ENCODE data around the gene UGT1A3. TPM values are rescaled to one million over a fixed set of nuclear protein-coding genes. Genes with fewer than 3 reads are reported as not detected.

Gene UGT1A3
- total RNA-seq, 1 donor from 2014 or later: not detected

- Mint-ChIP-seq H3K4me3 (no peak overlapping the region), H3K36me3 (ENCODE audit: low read depth) (peaks cover 2% of the 10 kb centered on the region), H3K4me1 (peaks cover 16% of the 10 kb centered on the region), H3K27ac (ENCODE audit: unreplicated experiment) (peak overlapping the region; percentile 70), H3K27me3 (ENCODE audit: low read depth) (no peaks in the 10 kb centered on the region), H3K9me3 (peaks cover 5% of the 10 kb centered on the region)
- TF ChIP-seq, protein P1, sequence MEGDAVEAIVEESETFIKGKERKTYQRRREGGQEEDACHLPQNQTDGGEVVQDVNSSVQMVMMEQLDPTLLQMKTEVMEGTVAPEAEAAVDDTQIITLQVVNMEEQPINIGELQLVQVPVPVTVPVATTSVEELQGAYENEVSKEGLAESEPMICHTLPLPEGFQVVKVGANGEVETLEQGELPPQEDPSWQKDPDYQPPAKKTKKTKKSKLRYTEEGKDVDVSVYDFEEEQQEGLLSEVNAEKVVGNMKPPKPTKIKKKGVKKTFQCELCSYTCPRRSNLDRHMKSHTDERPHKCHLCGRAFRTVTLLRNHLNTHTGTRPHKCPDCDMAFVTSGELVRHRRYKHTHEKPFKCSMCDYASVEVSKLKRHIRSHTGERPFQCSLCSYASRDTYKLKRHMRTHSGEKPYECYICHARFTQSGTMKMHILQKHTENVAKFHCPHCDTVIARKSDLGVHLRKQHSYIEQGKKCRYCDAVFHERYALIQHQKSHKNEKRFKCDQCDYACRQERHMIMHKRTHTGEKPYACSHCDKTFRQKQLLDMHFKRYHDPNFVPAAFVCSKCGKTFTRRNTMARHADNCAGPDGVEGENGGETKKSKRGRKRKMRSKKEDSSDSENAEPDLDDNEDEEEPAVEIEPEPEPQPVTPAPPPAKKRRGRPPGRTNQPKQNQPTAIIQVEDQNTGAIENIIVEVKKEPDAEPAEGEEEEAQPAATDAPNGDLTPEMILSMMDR (conservative IDR thresholded peaks at IDR 0.05): no peak
- no peak for DNase-seq (ENCODE audit: low read depth, low spot score)
These were observed 40.4 kb downstream of the UGT1A3 start for GRCh38 chr2:233769260-233769659.

DNA sequence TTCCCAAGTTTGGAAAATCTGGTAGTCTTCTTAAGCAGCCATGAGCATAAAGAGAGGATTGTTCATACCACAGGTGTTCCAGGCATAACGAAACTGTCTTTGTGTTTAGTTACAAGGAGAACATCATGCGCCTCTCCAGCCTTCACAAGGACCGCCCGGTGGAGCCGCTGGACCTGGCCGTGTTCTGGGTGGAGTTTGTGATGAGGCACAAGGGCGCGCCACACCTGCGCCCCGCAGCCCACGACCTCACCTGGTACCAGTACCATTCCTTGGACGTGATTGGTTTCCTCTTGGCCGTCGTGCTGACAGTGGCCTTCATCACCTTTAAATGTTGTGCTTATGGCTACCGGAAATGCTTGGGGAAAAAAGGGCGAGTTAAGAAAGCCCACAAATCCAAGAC, 43.3 kb downstream of the UGT1A3 start:
- Mint-ChIP-seq H3K4me1 (peaks cover 16% of the 10 kb centered on the region), H3K4me3 (no peak overlapping the region), H3K27me3 (ENCODE audit: low read depth) (no peaks in the 10 kb centered on the region), H3K27ac (ENCODE audit: unreplicated experiment) (no peak overlapping the region), H3K9me3 (peaks cover 11% of the 10 kb centered on the region), H3K36me3 (ENCODE audit: low read depth) (peaks cover 2% of the 10 kb centered on the region)
- DNase-seq (ENCODE audit: low read depth, low spot score): no peak
- TF ChIP-seq, protein P1 (conservative IDR thresholded peaks at IDR 0.05): no peak

DNA sequence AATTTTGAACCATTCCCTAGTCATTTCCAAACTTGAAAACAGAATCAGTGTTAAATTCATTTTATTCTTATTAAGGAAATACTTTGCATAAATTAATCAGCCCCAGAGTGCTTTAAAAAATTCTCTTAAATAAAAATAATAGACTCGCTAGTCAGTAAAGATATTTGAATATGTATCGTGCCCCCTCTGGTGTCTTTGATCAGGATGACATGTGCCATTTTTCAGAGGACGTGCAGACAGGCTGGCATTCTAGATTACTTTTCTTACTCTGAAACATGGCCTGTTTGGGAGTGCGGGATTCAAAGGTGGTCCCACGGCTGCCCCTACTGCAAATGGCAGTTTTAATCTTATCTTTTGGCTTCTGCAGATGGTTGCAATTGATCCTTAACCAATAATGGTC, 43.7 kb downstream of the UGT1A3 start:
- H3K4me3 Mint-ChIP-seq: no peak overlapping the region
- TF ChIP-seq, protein P1 (conservative IDR thresholded peaks at IDR 0.05): no peak
- no peak for DNase-seq (ENCODE audit: low read depth, low spot score)
- H3K27ac Mint-ChIP-seq (ENCODE audit: unreplicated experiment): no peak overlapping the region
- H3K36me3 Mint-ChIP-seq (ENCODE audit: low read depth): peaks cover 2% of the 10 kb centered on the region
- H3K27me3 Mint-ChIP-seq (ENCODE audit: low read depth): no peaks in the 10 kb centered on the region
- peaks cover 12% of the 10 kb centered on the region for H3K4me1 Mint-ChIP-seq
- H3K9me3 Mint-ChIP-seq: peaks cover 11% of the 10 kb centered on the region

GRCh38 chr2:233773854-233774253, 45.0 kb downstream of the UGT1A3 start:
- TF ChIP-seq, protein P1 (conservative IDR thresholded peaks at IDR 0.05): no peak
- peaks cover 2% of the 10 kb centered on the region for H3K36me3 Mint-ChIP-seq (ENCODE audit: low read depth)
- H3K9me3 Mint-ChIP-seq: peaks cover 9% of the 10 kb centered on the region
- no peak for DNase-seq (ENCODE audit: low read depth, low spot score)
- H3K27me3 Mint-ChIP-seq (ENCODE audit: low read depth): no peaks in the 10 kb centered on the region
- peaks cover 5% of the 10 kb centered on the region for H3K4me1 Mint-ChIP-seq
- no peak overlapping the region for H3K27ac Mint-ChIP-seq (ENCODE audit: unreplicated experiment)
- no peak overlapping the region for H3K4me3 Mint-ChIP-seq

DNA sequence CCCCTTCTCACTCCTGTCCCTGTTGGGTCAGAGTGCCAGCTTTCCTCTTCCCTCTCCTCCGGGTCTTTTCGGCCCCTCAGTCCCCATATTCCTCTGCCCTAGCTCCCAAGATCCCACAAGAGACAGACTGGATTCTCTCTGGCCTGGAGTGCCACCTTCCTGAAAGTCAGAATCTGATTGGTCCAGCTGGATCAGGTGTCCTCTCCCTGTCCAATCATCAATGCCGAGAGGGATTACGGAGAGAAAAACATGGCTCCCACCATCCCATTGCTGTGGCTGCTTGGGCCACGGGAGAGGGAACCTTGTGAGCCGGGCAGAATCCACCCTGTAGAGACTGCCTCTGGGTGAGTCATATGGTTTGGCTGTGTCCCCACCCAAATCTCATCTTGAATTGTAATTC, 46.6 kb downstream of the UGT1A3 start:
- H3K27ac Mint-ChIP-seq (ENCODE audit: unreplicated experiment): no peak overlapping the region
- peaks cover 5% of the 10 kb centered on the region for H3K4me1 Mint-ChIP-seq
- H3K27me3 Mint-ChIP-seq (ENCODE audit: low read depth): no peaks in the 10 kb centered on the region
- TF ChIP-seq, protein P1 (conservative IDR thresholded peaks at IDR 0.05): no peak
- no peak overlapping the region for H3K4me3 Mint-ChIP-seq
- DNase-seq (ENCODE audit: low read depth, low spot score): no peak
- H3K36me3 Mint-ChIP-seq (ENCODE audit: low read depth): no peaks in the 10 kb centered on the region
- H3K9me3 Mint-ChIP-seq: peaks cover 9% of the 10 kb centered on the region

GRCh38 chr2:233778030-233778429, 49.2 kb downstream of the UGT1A3 start, which contains the start of gene MROH2A:
MROH2A (plus strand) TSS chr2:233778330; CDS start chr2:233779359, 1,029 bp downstream.
- Mint-ChIP-seq H3K4me3 (no peak within 1 kb of the TSS), H3K36me3 (ENCODE audit: low read depth) (no peaks in the 10 kb centered on the region), H3K4me1 (peaks cover under 1% of the 10 kb centered on the region), H3K27ac (ENCODE audit: unreplicated experiment) (no peak within 1 kb of the TSS), H3K9me3 (peaks cover 9% of the 10 kb centered on the region), H3K27me3 (ENCODE audit: low read depth) (peaks cover 3% of the 10 kb centered on the region)
- DNase-seq (ENCODE audit: low read depth, low spot score): no peak
- TF ChIP-seq, protein P1 (conservative IDR thresholded peaks at IDR 0.05): no peak
